ENCODE measurements around the gene TM7SF3.

Gene TM7SF3

DNA sequence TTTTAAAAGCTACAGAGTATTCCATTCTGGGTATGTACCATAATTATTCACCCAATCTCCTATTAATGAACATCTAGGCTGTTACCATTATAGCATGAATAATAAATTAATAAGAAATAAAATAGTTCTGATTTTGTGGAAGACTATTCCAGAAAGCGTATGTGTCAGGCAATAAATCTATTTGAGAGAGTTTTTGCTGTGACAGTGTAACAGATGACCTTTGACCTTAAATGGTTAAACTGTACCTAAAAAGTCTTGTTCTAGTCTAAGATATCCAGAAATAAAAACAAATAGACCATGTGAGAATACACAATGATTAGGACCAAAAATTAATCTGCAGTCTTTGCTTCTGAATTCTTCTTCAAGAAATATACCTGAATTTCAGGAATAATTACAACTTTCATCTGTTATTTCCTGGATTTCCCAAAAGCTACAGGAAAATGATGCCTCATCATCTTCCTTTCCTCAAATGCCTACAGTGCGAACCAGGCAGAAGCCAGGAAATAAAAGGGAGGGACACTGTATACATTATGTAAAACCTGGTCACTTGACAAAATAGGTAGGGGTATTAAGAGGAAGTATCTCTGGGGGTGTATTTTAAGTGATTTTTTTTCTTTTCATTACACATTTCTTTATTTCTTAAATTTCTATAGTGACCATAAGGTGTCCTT, 7.3 kb downstream of the TM7SF3 start:
- TF ChIP-seq CTCF (IDR thresholded peaks at IDR 0.05; ENCODE audit: borderline replicate concordance, insufficient read depth, low read depth, low read length) = no peak
- H3K4me3 ChIP-seq (ENCODE audit: low read depth, low read length) = no peak overlapping the region

- no peak for TF ChIP-seq CTCF (IDR thresholded peaks at IDR 0.05; ENCODE audit: borderline replicate concordance, insufficient read depth, low read depth, low read length)
- H3K4me3 ChIP-seq (ENCODE audit: low read depth, low read length) = no peak overlapping the region
Measured at GRCh38 chr12:27005495-27005894, 8.7 kb downstream of the TM7SF3 start.

DNA sequence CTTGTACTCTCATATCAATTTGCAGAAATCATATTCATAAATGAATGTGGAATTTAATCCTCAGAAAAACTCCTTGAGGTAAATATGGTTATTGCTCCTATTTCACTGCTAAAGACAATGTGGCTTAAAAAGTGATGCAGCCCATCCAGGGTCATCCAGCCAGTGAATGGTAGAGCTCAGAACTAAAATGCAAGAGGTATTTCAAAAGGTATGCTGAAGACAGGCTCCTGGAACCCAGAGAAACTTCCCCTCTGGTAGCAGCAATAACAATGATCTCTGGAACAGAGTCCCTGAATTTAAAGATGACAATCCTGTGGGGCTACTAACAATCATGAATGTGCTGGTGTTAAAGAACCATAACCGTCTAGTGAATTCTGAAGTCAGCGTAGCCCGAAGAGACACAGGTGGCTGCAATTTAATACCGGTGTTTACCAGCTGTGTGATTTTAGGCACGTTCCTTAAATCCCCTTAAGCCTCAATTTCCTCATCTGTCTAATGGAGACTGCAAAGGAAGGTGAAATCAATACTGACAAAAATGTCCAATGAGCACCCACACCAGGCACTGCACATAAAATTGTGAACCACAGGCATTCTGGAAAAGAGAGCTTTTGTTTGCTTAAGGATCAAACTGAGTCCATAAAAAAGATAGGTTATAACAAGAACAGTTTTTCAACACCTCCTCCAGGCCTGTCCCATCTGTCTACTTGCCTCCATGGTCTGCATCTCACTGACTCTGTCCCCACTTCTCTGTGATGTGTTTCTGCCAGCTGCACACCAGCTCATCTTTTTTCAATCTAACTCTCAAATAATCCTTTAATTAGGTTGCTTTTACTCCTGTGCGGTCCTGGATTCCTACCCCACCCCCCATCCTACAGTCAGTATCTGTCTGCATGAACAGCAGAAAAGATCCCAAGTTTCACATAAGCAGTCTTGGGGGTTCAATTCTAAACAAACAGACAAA, 10.5 kb downstream of the TM7SF3 start:
- TF ChIP-seq CTCF (IDR thresholded peaks at IDR 0.05; ENCODE audit: borderline replicate concordance, insufficient read depth, low read depth, low read length) = no peak
- no peak overlapping the region for H3K4me3 ChIP-seq (ENCODE audit: low read depth, low read length)

GRCh38 chr12:27002141-27002540, 12.0 kb downstream of the TM7SF3 start:
- H3K4me3 ChIP-seq (ENCODE audit: low read depth, low read length) = no peak overlapping the region
- no peak for TF ChIP-seq CTCF (IDR thresholded peaks at IDR 0.05; ENCODE audit: borderline replicate concordance, insufficient read depth, low read depth, low read length)

- H3K4me3 ChIP-seq (ENCODE audit: low read depth, low read length) = no peak overlapping the region
Measured at GRCh38 chr12:27001663-27002062, 12.5 kb downstream of the TM7SF3 start.

GRCh38 chr12:27000961-27001360, 13.2 kb downstream of the TM7SF3 start:
- H3K4me3 ChIP-seq (ENCODE audit: low read depth, low read length) = no peak overlapping the region
- no peak for TF ChIP-seq CTCF (IDR thresholded peaks at IDR 0.05; ENCODE audit: borderline replicate concordance, insufficient read depth, low read depth, low read length)

More at GRCh38 chr12:27001663-27002062, 12.5 kb downstream of the TM7SF3 start:
- TF ChIP-seq CTCF (IDR thresholded peaks at IDR 0.05; ENCODE audit: borderline replicate concordance, insufficient read depth, low read depth, low read length) = no peak
